ENCODE data around the gene TMEM59L. TPM values are rescaled to one million over a fixed set of nuclear protein-coding genes. Genes with fewer than 3 reads are reported as not detected.
"Not testable (repeated sequence)": the region's sequence is repeated elsewhere in the genome, so short reads cannot be mapped to it uniquely, and the experiment has no call there.

The TMEM59L gene
- total RNA-seq, 1 donor from 2014 or later: 1.6 TPM

GRCh38 chr19:18592732-18593131, 19.9 kb upstream of the TMEM59L start:
- intact Hi-C loops (cut with DNase I); ATAC-seq (ENCODE audit: poor library complexity); DNase-seq: not testable (repeated sequence)

GRCh38 chr19:18593367-18594095, 19.1 kb upstream of the TMEM59L start:
- DNase-seq: no peak
- intact Hi-C loops (cut with DNase I): no loop called here
- no peak for ATAC-seq (ENCODE audit: poor library complexity)

- DNase-seq (peak; percentile 82), ATAC-seq (ENCODE audit: poor library complexity) (peak; percentile 75)
- intact Hi-C loops (cut with DNase I): no loop called here
Observed at GRCh38 chr19:18594096-18594823, 18.4 kb upstream of the TMEM59L start.

- ATAC-seq (ENCODE audit: poor library complexity): peak; percentile 32
- intact Hi-C loops (cut with DNase I): loop anchor here (5.0 kb wide), 1 partner anchor 252 kb away; no protein-coding TSS in a partner anchor
Observed at GRCh38 chr19:18594824-18595373, 17.8 kb upstream of the TMEM59L start.

GRCh38 chr19:18595475-18595874, 17.2 kb upstream of the TMEM59L start:
- intact Hi-C loops (cut with DNase I): loop anchor here (5.0 kb wide), 1 partner anchor 252 kb away; no protein-coding TSS in a partner anchor
- DNase-seq (no peak), ATAC-seq (ENCODE audit: poor library complexity) (no peak)

More at GRCh38 chr19:18594824-18595373, 17.8 kb upstream of the TMEM59L start:
- DNase-seq: no peak

DNA sequence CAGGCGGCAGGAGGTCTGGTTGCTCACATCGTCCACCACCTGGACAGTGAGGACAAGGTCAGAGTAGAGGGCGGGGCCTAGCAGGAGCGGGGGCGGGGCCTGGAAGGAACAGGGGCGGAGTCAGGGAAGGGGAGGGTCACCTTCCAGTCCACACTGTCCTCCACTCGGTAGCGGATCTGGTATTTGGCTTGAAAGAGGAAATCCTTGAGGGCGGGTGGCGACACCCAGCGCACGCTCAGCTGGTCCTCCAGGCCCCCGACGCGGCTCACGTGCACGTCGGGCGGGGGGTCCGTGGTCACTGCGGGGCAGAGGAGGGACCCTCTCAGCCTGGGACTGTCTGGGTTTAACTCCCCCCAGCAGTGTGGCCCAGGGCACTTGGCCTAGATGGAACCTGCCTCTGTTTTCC, 15.9 kb upstream of the TMEM59L start:
- intact Hi-C loops (cut with DNase I): loop anchor here (5.0 kb wide), 1 partner anchor 251 kb away; no protein-coding TSS in a partner anchor
- peak; percentile 45 for ATAC-seq (ENCODE audit: poor library complexity)

GRCh38 chr19:18597809-18598660, 14.6 kb upstream of the TMEM59L start:
- intact Hi-C loops (cut with DNase I): loop anchor here (5.0 kb wide), 1 partner anchor 249 kb away; no protein-coding TSS in a partner anchor
- ATAC-seq (ENCODE audit: poor library complexity) (no peak), DNase-seq (no peak)

More for the DNA sequence above, 15.9 kb upstream of the TMEM59L start:
- DNase-seq: peak; percentile 66

- intact Hi-C loops (cut with DNase I): loop anchor here (5.0 kb wide), 1 partner anchor 248 kb away; no protein-coding TSS in a partner anchor
- ATAC-seq (ENCODE audit: poor library complexity) (no peak), DNase-seq (no peak)
Observed at GRCh38 chr19:18599485-18599884, 13.2 kb upstream of the TMEM59L start.

GRCh38 chr19:18600692-18601397, 11.8 kb upstream of the TMEM59L start:
- ATAC-seq (ENCODE audit: poor library complexity); intact Hi-C loops (cut with DNase I): not testable (repeated sequence)
- peak; percentile 20 for DNase-seq

GRCh38 chr19:18601875-18602274, 10.8 kb upstream of the TMEM59L start:
- intact Hi-C loops (cut with DNase I): no loop called here
- no peak for DNase-seq
- ATAC-seq (ENCODE audit: poor library complexity): no peak

DNA sequence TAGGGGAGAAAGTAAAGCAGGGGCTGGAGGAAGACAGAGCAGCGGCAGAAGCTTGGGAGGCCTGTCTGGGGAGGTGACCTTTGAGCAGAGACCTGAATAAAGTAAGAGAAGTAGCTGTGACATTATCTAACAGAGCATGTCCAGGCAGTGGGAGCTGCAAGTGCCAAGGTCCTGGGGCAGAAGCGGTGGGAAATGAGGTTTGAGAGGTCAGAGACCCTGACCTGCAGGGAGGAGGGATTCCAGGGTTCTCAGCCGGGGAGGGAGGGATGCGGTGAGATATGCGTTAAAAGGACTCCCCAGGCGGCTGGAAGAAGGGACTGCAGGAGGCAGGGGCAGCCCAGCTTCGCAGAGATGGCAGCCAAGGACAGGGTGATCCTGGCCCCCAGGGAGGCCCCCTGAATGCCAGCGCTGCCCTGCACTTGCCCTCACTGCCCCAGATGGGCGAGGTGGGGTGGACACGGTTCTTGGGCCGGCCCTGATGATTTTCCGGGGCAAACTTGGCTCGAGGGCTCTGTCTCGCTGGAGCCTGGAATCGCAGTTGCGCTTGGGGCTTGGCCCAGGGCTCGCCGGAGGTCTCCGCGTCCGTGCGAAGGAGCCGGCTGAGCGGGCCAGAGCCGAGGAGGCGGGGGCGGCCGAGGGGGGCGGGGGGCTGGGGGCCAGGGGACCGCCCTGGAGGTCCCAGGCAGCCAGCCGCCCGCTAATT, 9.3 kb upstream of the TMEM59L start:
- DNase-seq (peak; percentile 31), ATAC-seq (ENCODE audit: poor library complexity) (peak; percentile 47)

DNA sequence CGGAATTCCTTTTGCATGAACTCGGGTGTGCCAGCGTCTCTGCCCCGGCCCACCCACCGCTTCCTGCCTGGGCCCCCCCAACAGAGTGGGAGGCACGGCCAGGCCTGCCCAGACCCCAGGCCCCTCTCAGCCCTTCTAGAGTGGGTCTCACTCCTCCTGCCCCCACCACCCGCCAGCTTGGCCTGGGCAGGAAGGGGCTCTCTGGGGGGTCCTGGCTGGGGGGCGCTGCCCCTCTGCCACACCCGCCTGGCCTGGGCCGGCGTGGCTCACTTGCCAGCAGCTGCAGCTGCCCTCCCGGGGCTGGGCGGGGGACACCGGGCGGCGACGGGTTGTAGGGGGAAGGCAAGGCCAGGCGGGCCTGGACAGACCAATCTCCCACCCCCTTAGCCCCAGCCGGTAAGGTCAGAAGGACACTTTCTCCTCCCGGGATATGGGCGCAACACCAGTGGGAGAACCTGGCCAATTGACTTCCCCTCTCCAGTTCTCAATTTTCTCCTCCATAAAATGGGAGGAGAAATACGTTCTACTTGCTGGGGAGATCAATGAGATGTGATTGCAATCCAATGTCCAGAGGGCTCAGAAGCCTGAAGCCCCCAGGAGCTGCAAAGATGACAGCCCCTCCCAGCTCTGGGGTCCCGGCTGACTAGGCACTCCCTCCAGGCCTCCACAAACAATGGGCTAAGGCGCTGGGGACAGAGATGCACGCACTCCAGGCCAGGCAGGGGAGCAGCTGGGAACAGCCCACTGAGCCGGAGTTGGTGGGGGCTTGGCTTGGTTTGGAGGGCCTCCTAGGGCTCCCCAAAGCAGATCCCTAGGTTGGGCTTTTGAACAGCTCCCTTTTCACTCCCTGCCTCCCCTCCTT, 8.5 kb upstream of the TMEM59L start:
- intact Hi-C loops (cut with DNase I): no loop called here
- ATAC-seq (ENCODE audit: poor library complexity): peak; percentile 22
- DNase-seq: no peak

More for the DNA sequence above, 9.3 kb upstream of the TMEM59L start:
- intact Hi-C loops (cut with DNase I): no loop called here

GRCh38 chr19:18604820-18605159, 7.9 kb upstream of the TMEM59L start:
- intact Hi-C loops (cut with DNase I): no loop called here
- ATAC-seq (ENCODE audit: poor library complexity): no peak

GRCh38 chr19:18605196-18605545, 7.5 kb upstream of the TMEM59L start:
- ATAC-seq (ENCODE audit: poor library complexity) (no peak), DNase-seq (peak; percentile 22)
- intact Hi-C loops (cut with DNase I): no loop called here

More at GRCh38 chr19:18604820-18605159, 7.9 kb upstream of the TMEM59L start:
- no peak for DNase-seq

DNA sequence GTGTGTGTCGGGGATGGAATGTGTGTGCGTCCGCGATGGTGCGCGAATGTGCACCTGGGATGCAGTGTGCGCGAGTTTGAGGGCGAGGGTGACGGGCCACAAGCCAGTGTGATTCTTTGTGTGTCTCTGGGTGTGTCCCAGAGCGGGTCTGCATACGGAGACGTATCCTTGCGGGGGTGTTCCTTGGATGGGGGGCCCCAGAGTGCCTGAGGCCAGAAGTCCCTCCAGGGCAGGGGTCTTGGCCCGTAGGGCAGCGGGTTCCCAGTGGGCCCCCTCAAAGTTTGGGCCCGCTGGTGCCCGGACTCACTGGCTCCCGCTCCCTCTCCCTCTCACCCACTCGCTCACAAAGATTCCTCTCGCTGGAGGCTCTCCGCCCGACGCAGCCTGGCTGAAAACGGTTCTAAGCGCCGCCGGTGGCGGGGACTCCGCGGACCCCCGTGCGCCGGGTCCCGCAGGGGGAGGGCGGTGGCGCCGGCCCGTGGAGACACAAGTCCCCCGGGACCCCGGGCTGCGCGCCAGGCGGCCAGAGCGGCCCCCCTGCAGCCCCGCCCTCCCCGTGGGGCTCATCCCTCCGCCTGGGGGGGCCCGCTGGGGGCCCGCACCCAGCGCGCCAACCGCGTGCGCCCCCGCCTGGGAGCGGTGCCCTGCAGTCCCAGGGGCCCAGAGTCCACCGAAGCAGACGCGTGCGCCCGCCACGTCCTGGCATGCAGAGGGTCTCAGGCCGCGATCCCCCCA, 7.0 kb upstream of the TMEM59L start:
- ATAC-seq (ENCODE audit: poor library complexity) (no peak), DNase-seq (no peak)
- intact Hi-C loops (cut with DNase I): no loop called here
